Hypothalamus (tissue), 51 donors: Measurements from ENCODE around the gene ANTXRL.
"Not testable (repeated sequence)": the region's sequence is repeated elsewhere in the genome, so short reads cannot be mapped to it uniquely, and the experiment has no call there.

ENCODE experiments used
- DNase-seq, 51 donors: peaks; one replicate each; lab custom pipeline; 2025; lab: John Stamatoyannopoulos, UW

ANTXRL gene

GRCh38 chr10:46271795-46272499, 14.8 kb upstream of the ANTXRL start:
- DNase-seq = not testable (repeated sequence)

- DNase-seq = no peak
Observed at GRCh38 chr10:46272863-46273415, 13.9 kb upstream of the ANTXRL start.

DNA sequence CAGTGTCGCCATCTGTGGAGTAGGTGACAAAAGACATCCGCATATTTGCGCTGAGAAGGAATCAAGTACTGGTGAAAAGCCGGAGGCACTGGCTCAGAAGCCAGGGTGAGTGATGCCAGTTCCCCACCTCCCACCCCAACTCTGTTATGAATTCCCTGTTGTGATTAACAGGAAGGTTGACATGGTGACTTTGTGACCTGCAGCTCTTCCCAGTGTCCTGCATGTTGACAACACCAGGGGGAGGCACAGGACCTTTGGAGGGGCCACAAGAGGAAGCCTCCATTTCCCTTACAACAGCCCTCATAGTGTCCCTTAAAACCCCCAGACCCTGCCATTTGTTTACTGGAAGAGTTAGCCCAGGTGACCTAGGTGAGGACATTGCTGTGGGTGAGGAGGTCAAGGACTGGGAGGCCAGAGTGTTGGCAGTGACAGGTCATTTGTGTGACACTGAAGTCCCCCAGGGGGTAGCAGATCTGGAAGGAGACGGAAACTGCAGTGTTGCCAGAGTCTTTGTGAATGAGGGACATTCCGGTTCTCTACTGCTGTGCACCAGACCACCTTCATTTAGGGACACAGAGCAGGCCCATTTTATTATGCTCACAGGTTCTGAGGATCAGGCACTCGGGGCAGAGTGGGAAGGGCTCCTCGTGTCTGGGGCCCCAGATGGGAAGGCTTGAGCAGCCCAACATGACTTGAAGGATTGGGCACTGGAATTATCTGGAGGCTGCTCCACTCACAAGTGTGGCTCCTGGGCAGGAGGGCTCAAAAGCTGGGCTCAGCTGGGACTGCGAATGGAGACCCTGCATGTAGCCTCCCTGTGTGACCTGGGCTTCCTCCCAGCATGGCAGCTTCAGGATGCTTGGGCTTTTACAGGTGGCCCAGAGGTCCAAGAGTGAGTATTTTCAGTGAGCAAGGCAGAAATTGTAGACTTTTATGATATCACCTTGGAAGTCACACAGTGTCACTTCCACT, 13.0 kb upstream of the ANTXRL start:
- peak in 1 of 51 donors; percentile 3 for DNase-seq

GRCh38 chr10:46277840-46278239, 9.0 kb upstream of the ANTXRL start:
- DNase-seq = no peak

DNA sequence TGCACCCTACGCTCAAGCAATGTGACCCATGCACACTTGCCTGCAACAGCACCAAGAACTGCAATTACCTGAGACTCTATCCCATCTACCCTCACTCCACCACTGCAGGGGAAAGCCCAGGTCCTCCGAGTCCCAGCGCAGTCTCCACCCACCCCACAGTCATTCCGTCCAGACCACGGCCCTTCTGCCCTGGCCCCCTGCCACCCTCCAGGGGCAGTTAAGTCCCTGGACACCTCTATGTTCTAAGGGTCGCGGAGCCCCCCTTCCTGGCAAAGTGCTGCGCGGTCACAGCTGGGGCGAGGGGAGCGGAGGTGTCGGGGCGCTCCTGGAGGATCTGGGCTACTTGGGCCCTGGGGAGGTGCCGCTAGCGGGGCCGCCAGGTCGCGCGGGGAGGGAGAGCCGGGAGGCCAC, 4.4 kb upstream of the ANTXRL start:
- not testable (repeated sequence) for DNase-seq

GRCh38 chr10:46282842-46283574, 3.8 kb upstream of the ANTXRL start:
- DNase-seq = peak in 48 of 51 donors; percentile 13 to 91 (median 74)

GRCh38 chr10:46283580-46284285, 3.1 kb upstream of the ANTXRL start:
- no peak for DNase-seq

DNA sequence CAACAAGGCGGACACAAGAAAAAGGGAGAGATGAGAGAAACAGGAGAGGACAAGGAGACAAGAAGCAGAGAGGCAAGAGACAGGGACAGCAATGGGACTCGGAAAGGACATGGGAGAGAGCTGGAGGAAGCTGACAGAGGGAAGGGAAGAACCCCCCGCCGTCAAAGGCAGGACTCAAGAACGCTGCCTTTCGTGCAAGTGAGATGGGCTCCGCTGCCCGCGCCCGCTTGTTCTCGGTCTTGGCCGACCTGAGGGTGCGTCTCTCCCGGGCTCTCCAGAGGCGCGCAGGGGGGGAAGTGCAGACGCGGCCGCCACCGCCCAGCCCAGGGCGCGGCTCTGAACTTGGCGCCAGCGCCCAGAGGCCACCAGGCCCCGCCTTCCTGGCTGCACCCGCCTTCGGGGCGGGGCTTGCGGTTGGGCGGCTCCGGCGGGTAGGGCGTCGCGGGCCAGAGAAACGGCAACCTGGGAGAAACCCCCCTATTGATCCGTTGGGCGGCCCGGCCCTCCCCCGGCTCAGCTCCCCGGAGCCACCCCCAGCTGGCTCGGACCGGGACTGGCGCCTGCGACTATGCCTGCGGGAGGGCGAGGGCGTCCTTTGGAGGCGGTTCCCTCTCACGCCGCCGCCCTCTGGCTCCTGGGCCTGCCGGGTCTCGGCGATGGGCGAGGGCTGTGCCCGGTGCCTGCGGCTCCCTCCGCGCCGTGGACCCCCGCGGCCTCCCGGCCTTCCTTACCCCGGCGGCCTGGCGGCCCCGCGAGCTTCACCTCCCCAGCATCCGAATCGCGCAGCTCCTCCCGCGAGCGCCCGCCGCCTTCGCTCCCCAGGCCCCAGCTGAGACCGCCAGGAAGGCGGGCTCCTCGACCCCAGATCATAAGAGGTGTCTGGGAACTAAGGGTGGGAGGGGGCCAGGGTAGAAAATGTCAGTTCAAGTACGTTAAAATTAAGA, 2.2 kb upstream of the ANTXRL start:
- DNase-seq = peak in 49 of 51 donors; percentile 17 to 88 (median 65)

- no peak for DNase-seq
Observed at GRCh38 chr10:46285300-46285699, 1.5 kb upstream of the ANTXRL start.

DNA sequence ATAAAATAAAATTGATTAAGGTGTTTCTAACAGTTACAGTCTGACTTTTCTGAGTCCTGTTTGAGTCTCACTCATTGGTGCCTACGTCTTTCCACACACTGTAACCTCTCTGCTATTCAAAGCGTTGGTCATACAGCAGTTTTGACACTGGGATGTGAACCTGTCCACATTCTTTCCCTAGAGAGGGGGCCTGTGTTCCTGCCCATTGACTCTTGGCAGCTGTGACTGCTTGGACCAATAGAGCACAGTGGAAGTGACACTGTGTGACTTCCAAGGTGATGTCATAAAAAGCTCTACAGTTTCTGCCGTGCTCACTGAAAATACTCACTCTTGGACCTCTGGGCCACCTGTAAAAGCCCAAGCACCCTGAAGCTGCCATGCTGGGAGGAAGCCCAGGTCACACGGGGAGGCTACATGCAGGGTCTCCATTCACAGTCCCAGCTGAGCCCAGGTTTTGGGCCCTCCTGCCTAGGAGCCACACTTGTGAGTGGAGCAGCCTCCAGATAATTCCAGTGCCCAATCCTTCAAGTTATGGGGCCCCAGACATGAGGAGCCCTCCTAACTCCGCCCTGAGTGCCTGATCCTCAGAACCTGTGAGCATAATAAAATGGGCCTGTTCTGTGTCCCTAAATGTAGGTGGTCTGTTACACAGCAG, 704 bp upstream of the ANTXRL start:
- DNase-seq = no peak

DNA sequence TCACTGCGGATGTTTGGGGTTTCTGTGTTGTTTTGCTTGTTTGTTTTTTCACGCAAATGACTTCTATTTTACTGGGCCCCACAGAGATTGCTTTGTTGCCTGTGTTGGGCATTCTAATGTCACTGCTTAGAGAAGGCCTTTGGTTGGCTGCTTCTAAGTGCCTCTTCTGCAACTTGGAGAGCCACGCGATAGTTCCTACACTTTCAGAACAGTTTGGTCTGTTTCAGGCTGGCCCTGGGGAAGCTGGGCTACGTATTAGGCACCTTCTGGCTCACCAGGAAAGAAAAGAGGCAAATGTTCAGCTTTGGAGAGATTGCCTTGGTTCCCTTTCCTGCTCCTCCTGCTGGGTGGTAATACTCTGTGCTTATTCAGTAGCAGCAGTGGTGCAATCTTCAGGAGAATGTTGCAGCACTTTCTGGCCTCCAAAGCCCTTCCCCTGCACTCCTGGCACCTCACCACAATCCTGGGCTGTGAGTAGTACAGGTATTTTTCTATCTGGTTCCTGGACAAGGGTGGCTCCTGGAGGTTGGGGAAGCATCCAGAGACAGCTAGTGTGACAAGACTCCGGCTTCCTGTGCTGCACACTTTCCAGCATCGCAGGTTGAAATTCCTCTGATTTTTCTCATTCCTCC, 1.2 kb downstream of the ANTXRL start:
- DNase-seq = no peak

DNA sequence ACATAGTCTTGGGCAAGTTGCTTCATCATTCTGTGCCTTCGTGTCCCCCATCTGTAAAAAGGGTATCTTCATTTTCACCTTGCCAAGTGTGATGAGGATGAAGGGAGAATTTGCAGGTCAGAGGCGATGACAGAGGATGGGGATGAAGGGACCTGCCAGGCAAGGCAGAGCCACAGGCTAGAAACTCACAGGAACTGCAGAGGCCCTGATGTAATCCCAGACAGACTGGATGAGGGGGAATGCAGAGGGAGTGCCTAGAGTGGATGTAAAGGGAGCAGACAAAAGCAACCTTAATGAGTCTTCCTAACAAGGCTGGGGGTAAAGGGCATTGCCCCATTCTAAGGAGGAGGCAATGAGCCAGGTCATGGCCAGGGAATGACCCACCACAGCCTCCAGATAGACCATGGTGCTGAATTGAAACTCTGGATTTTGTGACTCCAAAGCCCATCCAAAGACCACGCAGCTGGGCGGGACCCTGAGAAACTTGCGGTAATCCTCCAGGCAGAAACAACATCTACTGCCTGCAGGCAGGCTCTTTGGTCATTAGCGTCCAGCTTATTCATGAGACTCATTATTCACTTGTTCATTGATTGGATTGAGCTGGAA, 1.9 kb downstream of the ANTXRL start:
- no peak for DNase-seq

GRCh38 chr10:46289209-46289810, 2.5 kb downstream of the ANTXRL start:
- DNase-seq = no peak

DNA sequence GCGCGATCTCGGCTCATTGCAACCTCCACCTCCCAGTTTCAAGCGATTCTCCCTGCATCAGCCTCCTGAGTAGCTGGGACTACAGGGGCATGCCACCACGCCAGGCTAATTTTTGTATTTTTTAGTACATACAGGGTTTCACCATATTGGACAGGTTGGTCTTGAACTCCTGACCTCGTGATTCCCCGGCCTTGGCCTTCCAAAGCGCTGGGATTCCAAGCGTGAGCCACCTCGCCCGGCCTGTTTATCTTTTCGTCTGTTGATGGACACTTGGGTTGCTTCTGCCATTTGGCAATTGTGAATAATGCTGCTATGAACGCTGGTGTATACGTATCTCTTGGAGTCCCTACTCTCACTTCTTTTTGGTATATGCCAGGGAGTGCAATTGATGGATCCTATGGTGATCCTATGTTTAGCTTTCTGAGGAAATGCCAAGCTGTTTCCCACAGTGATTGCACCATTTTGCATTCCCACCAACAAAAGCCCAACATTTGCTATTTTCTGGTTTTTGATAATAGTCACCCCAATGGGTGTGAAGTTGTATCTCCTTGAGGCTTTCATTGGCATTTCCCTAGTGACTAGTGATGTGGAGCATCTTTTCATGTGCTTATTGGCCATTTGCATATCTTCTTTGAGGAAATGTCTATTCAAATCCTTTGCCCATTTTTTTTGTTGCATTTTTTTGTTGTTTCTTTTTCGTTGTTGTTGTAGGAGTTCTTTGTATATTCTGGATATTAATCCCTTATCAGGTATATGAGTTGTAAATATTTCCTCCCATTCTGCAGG, 3.5 kb downstream of the ANTXRL start:
- DNase-seq = no peak

GRCh38 chr10:46291817-46292572, 5.2 kb downstream of the ANTXRL start:
- DNase-seq = no peak
